ENCODE data around the gene P3H3. TPM values are rescaled to one million over a fixed set of nuclear protein-coding genes. Genes with fewer than 3 reads are reported as not detected.

P3H3 gene
- total and polyA plus RNA-seq, 9 of the 15 experiments (the other 6 are each of a cell fraction or from before 2014, with no cell fraction given) = 0.03 to 15.0 (median 4.8) TPM

DNA sequence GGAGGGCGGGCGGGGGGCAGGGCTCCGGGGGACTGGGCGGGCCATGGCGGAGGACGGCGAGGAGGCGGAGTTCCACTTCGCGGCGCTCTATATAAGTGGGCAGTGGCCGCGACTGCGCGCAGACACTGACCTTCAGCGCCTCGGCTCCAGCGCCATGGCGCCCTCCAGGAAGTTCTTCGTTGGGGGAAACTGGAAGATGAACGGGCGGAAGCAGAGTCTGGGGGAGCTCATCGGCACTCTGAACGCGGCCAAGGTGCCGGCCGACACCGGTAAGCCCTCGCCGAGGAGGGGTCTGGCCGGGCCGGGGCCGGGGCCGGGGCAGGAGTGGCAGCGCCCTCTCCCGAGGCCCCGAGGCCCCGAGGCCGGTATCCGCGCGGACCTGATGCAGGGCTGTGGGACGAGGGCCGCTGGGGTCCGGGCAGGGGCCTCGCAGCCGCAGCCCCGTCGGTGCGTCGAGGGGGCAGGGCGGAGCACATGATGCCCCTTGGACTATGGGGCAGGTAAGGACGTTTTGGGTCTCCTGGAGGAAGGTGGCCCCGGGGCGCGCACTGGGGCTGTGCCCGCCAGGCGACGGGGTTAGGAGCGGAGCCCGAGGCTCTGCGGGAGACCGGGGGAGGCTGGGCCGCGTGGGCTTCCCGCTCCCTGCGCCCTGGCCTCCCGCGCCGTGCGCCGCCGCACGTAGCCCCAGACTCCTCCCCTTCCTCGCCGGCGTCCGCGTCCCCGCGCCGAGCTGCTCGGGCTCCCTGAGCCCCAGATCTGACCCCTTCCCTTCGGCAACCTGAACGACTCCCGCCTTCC is 39.4 kb downstream of the P3H3 start, which contains the start of gene TPI1 (continued):
- TF ChIP-seq, protein P1, sequence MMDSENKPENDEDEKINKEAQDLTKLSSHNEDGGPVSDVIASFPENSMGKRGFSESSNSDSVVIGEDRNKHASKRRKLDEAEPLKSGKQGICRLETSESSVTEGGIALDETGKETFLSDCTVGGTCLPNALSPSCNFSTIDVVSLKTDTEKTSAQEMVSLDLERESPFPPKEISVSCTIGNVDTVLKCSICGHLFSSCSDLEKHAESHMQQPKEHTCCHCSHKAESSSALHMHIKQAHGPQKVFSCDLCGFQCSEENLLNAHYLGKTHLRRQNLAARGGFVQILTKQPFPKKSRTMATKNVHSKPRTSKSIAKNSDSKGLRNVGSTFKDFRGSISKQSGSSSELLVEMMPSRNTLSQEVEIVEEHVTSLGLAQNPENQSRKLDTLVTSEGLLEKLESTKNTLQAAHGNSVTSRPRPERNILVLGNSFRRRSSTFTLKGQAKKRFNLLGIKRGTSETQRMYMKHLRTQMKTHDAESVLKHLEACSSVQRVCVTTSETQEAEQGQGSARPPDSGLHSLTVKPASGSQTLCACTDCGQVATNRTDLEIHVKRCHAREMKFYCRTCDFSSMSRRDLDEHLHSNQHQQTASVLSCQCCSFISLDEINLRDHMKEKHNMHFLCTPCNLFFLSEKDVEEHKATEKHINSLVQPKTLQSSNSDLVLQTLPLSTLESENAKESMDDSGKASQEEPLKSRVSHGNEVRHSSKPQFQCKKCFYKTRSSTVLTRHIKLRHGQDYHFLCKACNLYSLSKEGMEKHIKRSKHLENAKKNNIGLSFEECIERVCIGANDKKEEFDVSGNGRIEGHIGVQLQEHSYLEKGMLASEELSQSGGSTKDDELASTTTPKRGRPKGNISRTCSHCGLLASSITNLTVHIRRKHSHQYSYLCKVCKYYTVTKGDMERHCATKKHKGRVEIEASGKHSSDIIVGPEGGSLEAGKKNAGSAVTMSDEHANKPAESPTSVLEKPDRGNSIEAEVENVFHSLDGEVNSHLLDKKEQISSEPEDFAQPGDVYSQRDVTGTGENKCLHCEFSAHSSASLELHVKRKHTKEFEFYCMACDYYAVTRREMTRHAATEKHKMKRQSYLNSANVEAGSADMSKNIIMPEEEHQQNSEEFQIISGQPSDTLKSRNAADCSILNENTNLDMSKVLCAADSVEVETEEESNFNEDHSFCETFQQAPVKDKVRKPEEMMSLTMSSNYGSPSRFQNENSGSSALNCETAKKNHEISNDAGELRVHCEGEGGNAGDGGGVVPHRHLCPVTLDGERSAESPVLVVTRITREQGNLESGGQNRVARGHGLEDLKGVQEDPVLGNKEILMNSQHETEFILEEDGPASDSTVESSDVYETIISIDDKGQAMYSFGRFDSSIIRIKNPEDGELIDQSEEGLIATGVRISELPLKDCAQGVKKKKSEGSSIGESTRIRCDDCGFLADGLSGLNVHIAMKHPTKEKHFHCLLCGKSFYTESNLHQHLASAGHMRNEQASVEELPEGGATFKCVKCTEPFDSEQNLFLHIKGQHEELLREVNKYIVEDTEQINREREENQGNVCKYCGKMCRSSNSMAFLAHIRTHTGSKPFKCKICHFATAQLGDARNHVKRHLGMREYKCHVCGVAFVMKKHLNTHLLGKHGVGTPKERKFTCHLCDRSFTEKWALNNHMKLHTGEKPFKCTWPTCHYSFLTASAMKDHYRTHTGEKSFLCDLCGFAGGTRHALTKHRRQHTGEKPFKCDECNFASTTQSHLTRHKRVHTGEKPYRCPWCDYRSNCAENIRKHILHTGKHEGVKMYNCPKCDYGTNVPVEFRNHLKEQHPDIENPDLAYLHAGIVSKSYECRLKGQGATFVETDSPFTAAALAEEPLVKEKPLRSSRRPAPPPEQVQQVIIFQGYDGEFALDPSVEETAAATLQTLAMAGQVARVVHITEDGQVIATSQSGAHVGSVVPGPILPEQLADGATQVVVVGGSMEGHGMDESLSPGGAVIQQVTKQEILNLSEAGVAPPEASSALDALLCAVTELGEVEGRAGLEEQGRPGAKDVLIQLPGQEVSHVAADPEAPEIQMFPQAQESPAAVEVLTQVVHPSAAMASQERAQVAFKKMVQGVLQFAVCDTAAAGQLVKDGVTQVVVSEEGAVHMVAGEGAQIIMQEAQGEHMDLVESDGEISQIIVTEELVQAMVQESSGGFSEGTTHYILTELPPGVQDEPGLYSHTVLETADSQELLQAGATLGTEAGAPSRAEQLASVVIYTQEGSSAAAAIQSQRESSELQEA (IDR thresholded peaks at IDR 0.05; ENCODE audit: low read depth) = no peak
- TF ChIP-seq ZNF24 (IDR thresholded peaks at IDR 0.05) (no peak), SIN3A (IDR thresholded peaks at IDR 0.05; ENCODE audit: borderline replicate concordance in 2 of 2, control insufficient read depth in 1 of 2, low read depth in 2 of 2, low read length in 2 of 2) (peak; percentile 39 to 46; a peak in 2 of 4 replicates), KLF1 (tag; IDR thresholded peaks at IDR 0.05) (no peak), POLR2B (IDR thresholded peaks at IDR 0.05; ENCODE audit: low read depth, partially characterized antibody) (peak; percentile 98), ZNF12 (CRISPR knock-in tag; IDR thresholded peaks at IDR 0.05) (peak; percentile 45; the same call in 1 of the 2 replicates), SREBF2 (CRISPR knock-in tag; IDR thresholded peaks at IDR 0.05) (no peak), ZNF133 (CRISPR knock-in tag; IDR thresholded peaks at IDR 0.05) (no peak), ZNF175 (CRISPR knock-in tag; IDR thresholded peaks at IDR 0.05; ENCODE audit: low read depth) (no peak), ZNF143 (CRISPR knock-in tag; IDR thresholded peaks at IDR 0.05) (no peak), ZBTB17 (CRISPR knock-in tag; IDR thresholded peaks at IDR 0.05) (peak; percentile 53; the same call in 1 of the 2 replicates), FOXP4 (CRISPR knock-in tag; IDR thresholded peaks at IDR 0.05; ENCODE audit: borderline replicate concordance) (no peak), NR2C1 (IDR thresholded peaks at IDR 0.05) (no peak), NR2C1 (tag; IDR thresholded peaks at IDR 0.05) (no peak), ATF1 (CRISPR knock-in tag; IDR thresholded peaks at IDR 0.05) (0 out of 2 replicates have a peak, but pooled peaks have one; percentile 9), ATF1 (tag; IDR thresholded peaks at IDR 0.05) (no peak), ZKSCAN3 (CRISPR knock-in tag; IDR thresholded peaks at IDR 0.05) (no peak), STAG1 (CRISPR knock-in tag; IDR thresholded peaks at IDR 0.05; ENCODE audit: borderline replicate concordance) (peak; percentile 7; the same call in 1 of the 2 replicates), HSF4 (CRISPR knock-in tag; IDR thresholded peaks at IDR 0.05; ENCODE audit: borderline replicate concordance) (no peak), ZNF561 (CRISPR knock-in tag; conservative IDR thresholded peaks at IDR 0.05) (no peak)

Data from K562 (cell line).